H9 (cell line): ENCODE measurements around the gene PTPRB. TPM values are rescaled to one million over a fixed set of nuclear protein-coding genes. Genes with fewer than 3 reads are reported as not detected.

Experiments used
- DNase-seq: peaks from one replicate; pipeline ENCODE4 v3.0.0-alpha.2; 2017
- H2AFZ ChIP-seq: one replicate; pipeline ENCODE4 v1.6.1; 2013; ENCODE audit warnings: mild to moderate bottlenecking, low read length, control low read depth, moderate library complexity
- H2AK5ac ChIP-seq: 2 replicates; pipeline ENCODE4 v1.6.1; 2013; ENCODE audit warnings: low read length, control low read depth, mixed read lengths; ENCODE audit not compliant: insufficient read length
- H2BK120ac ChIP-seq: one replicate; pipeline ENCODE4 v1.6.1; 2013; ENCODE audit warnings: low read depth, mild to moderate bottlenecking, low read length, control low read depth, inconsistent platforms; ENCODE audit not compliant: poor library complexity, severe bottlenecking
- H2BK12ac ChIP-seq: 2 replicates; pipeline ENCODE4 v1.6.1; 2013; ENCODE audit warnings: low read length, control low read depth, mixed read lengths, low read depth; ENCODE audit not compliant: insufficient read length
- H2BK15ac ChIP-seq: 2 replicates; pipeline ENCODE4 v1.6.1; 2013; ENCODE audit warnings: low read depth, low read length, control low read depth
- H2BK20ac ChIP-seq: one replicate; pipeline ENCODE4 v1.6.1; 2013; ENCODE audit warnings: low read depth, mild to moderate bottlenecking, low read length, control low read depth, inconsistent platforms; ENCODE audit not compliant: poor library complexity, severe bottlenecking
- H2BK5ac ChIP-seq: 2 replicates; pipeline ENCODE4 v1.6.1; 2013; ENCODE audit warnings: low read length, control low read depth, mixed read lengths; ENCODE audit not compliant: insufficient read length
- H3K14ac ChIP-seq: 2 replicates; pipeline ENCODE4 v1.6.1; 2013; ENCODE audit warnings: low read length, control low read depth; ENCODE audit not compliant: insufficient read depth
- H3K18ac ChIP-seq: 2 replicates; pipeline ENCODE4 v1.6.1; 2013; ENCODE audit warnings: low read depth, mild to moderate bottlenecking, mixed read lengths, low read length, control low read depth; ENCODE audit not compliant: insufficient read length
- H3K23ac ChIP-seq: 2 replicates; pipeline ENCODE4 v1.6.1; 2013; ENCODE audit warnings: low read length, control low read depth, mixed read lengths, low read depth; ENCODE audit not compliant: insufficient read length
- H3K23me2 ChIP-seq: 2 replicates; pipeline ENCODE4 v1.6.1; 2013; ENCODE audit warnings: low read depth, mild to moderate bottlenecking, mixed read lengths, low read length, control low read depth; ENCODE audit not compliant: insufficient read length, poor library complexity, severe bottlenecking
- H3K27ac ChIP-seq: 2 replicates; pipeline ENCODE4 v1.5.1; 2013; ENCODE audit warnings: low read length, control low read depth, mixed read lengths, low read depth; ENCODE audit not compliant: insufficient read length
- H3K27me3 ChIP-seq: 2 replicates; pipeline ENCODE4 v1.6.1; 2013; ENCODE audit warnings: low read length, control low read depth, inconsistent platforms; ENCODE audit not compliant: insufficient read depth
- H3K4ac ChIP-seq: 2 replicates; pipeline ENCODE4 v1.6.1; 2013; ENCODE audit warnings: low read depth, mild to moderate bottlenecking, control low read depth, inconsistent platforms, low read length, moderate library complexity
- H3K4me1 ChIP-seq: 2 replicates; pipeline ENCODE4 v1.6.1; 2013; ENCODE audit warnings: low read length, control low read depth, inconsistent platforms; ENCODE audit not compliant: insufficient read depth
- H3K4me2 ChIP-seq: 2 replicates; pipeline ENCODE4 v1.6.1; 2013; ENCODE audit warnings: low read length, control low read depth, mixed read lengths; ENCODE audit not compliant: insufficient read length, insufficient read depth
- H3K56ac ChIP-seq: 2 replicates; pipeline ENCODE4 v1.6.1; 2013; ENCODE audit warnings: low read depth, mild to moderate bottlenecking, mixed read lengths, low read length, control low read depth; ENCODE audit not compliant: insufficient read length
- H3K79me1 ChIP-seq: 2 replicates; pipeline ENCODE4 v1.6.1; 2013; ENCODE audit warnings: low read depth, mild to moderate bottlenecking, moderate library complexity, low read length, control low read depth, inconsistent platforms; ENCODE audit not compliant: insufficient read depth, poor library complexity, severe bottlenecking
- H3K79me2 ChIP-seq: 2 replicates; pipeline ENCODE4 v1.6.1; 2013; ENCODE audit warnings: low read length, control low read depth, inconsistent platforms; ENCODE audit not compliant: insufficient read depth
- H3K9ac ChIP-seq: 2 replicates; pipeline ENCODE4 v1.6.1; 2013; ENCODE audit warnings: low read length, control low read depth, mixed read lengths; ENCODE audit not compliant: insufficient read length; ENCODE audit errors: extremely low read depth
- H3K9me3 ChIP-seq: one replicate; pipeline ENCODE4 v1.6.1; 2013; ENCODE audit warnings: low read depth, low read length, inconsistent platforms; ENCODE audit not compliant: control insufficient read depth
- H3T11ph ChIP-seq: one replicate; pipeline ENCODE4 v1.6.1; 2013; ENCODE audit warnings: mild to moderate bottlenecking, low read length, control low read depth, inconsistent platforms
- H4K20me1 ChIP-seq: one replicate; pipeline ENCODE4 v1.6.1; 2013; ENCODE audit not compliant: control insufficient read depth, insufficient read length, insufficient read depth
- H4K5ac ChIP-seq: 2 replicates; pipeline ENCODE4 v1.6.1; 2013; ENCODE audit warnings: low read depth, mild to moderate bottlenecking, mixed read lengths, low read length, control low read depth; ENCODE audit not compliant: insufficient read length
- H4K8ac ChIP-seq: replicated peaks from 2 replicates; pipeline ENCODE4 v1.6.1; 2013; ENCODE audit warnings: low read length, control low read depth, mixed read lengths, low read depth; ENCODE audit not compliant: insufficient read length
- H4K91ac ChIP-seq: 2 replicates; pipeline ENCODE4 v1.6.1; 2013; ENCODE audit warnings: low read depth, mild to moderate bottlenecking, moderate library complexity, mixed read lengths, low read length, control low read depth; ENCODE audit not compliant: insufficient read length
- H3K27ac Mint-ChIP-seq, 3 experiments: 2 replicates in 2 of 3; 3 replicates in 1 of 3; pipeline ENCODE4 v1.8.0; 2020 to 2021; ENCODE audit warnings: mixed read lengths in 3 of 3, mild to moderate bottlenecking in 1 of 3, moderate library complexity in 1 of 3
- H3K27me3 Mint-ChIP-seq: 2 replicates; pipeline ENCODE4 v1.8.0; 2021; ENCODE audit warnings: low read depth, mild to moderate bottlenecking, moderate library complexity, mixed read lengths
- H3K36me3 Mint-ChIP-seq, 3 experiments: 2 replicates in 2 of 3; 3 replicates in 1 of 3; pipeline ENCODE4 v1.8.0; 2020 to 2021; ENCODE audit warnings: low read depth in 3 of 3, mixed read lengths in 3 of 3; ENCODE audit not compliant: insufficient read depth in 1 of 3
- H3K4me1 Mint-ChIP-seq, 2 experiments: 2 replicates each; pipeline ENCODE4 v1.8.0; 2020; ENCODE audit warnings: mixed read lengths in 2 of 2
- H3K4me3 Mint-ChIP-seq, 2 experiments: 2 replicates in 1 of 2; 3 replicates in 1 of 2; pipeline ENCODE4 v1.8.0; 2020 to 2021; ENCODE audit warnings: mild to moderate bottlenecking in 2 of 2, mixed read lengths in 2 of 2, moderate library complexity in 1 of 2
- H3K9me3 Mint-ChIP-seq, 2 experiments: 2 replicates in 1 of 2; 3 replicates in 1 of 2; pipeline ENCODE4 v1.8.0; 2020; ENCODE audit warnings: mild to moderate bottlenecking in 2 of 2, mixed read lengths in 2 of 2, moderate library complexity in 1 of 2
- CTCF ChIP-seq: fragments of 200-600 bp; sonication (generic); conservative IDR thresholded peaks from 3 replicates; pipeline ENCODE4 v1.8.0; 2021; ENCODE audit warnings: antibody characterized with exemption, mild to moderate bottlenecking
- WGBS: extraction: QIAGEN DNeasy Blood & Tissue Kit; methylation state at CpG from one replicate; pipeline ENCODE4 v1.1.7; 2013; ENCODE audit warnings: missing lambda C conversion rate, low lambda C conversion rate, mixed read lengths; ENCODE audit not compliant: insufficient read length; ENCODE audit errors: extremely low coverage; 5-methylcytosine and 5-hydroxymethylcytosine counted together
- total RNA-seq: library from RNA; stranded (reverse); gene quantifications from 2 replicates; pipeline ENCODE4 v1.2.1, GENCODE V29; 2021

PTPRB gene
- total RNA-seq, 1 experiment from 2014 or later: 1.4 TPM

- no peak overlapping the region for H3T11ph ChIP-seq
- no peaks in the 10 kb centered on the region for H3K79me1 ChIP-seq
- H3K27me3 ChIP-seq: no peaks in the 10 kb centered on the region
- Mint-ChIP-seq H3K27ac (peak overlapping the region in 1 of 3 experiments; percentile 62; a peak in 1 of 7 replicates), H3K4me1 (peaks cover 2 to 3% of the 10 kb centered on the region in 2 experiments; a peak in 2 of 4 replicates), H3K4me3 (no peak overlapping the region), H3K36me3 (peaks cover 1 to 15% (median 7%) of the 10 kb centered on the region in 3 experiments; a peak in 3 of 7 replicates), H3K9me3 (peaks cover 8 to 13% of the 10 kb centered on the region in 2 experiments; a peak in 4 of 5 replicates), H3K27me3 (no peaks in the 10 kb centered on the region; the same call in 1 of the 2 replicates)
- no peak overlapping the region for H3K23ac ChIP-seq
- H3K14ac ChIP-seq: no peak overlapping the region
- no peak overlapping the region for H2BK5ac ChIP-seq
- no peak overlapping the region for H2AK5ac ChIP-seq
- H3K56ac ChIP-seq: no peak overlapping the region
- H2AFZ ChIP-seq: no peak overlapping the region
- H3K4me2 ChIP-seq: no peak overlapping the region
- H3K27ac ChIP-seq: no peak overlapping the region
- no peaks in the 10 kb centered on the region for H3K9me3 ChIP-seq
- TF ChIP-seq CTCF: no peak
- no peaks in the 10 kb centered on the region for H4K20me1 ChIP-seq
- no peak overlapping the region for H2BK20ac ChIP-seq
- H4K5ac ChIP-seq: no peak overlapping the region
- no peak overlapping the region for H4K91ac ChIP-seq
- no peak overlapping the region for H2BK12ac ChIP-seq
- no peak overlapping the region for H2BK120ac ChIP-seq
- H3K4me1 ChIP-seq: no peaks in the 10 kb centered on the region
- H3K9ac ChIP-seq: no peak overlapping the region
- no peaks in the 10 kb centered on the region for H3K79me2 ChIP-seq
- no peak overlapping the region for H3K18ac ChIP-seq
- H4K8ac ChIP-seq: no peak overlapping the region
- no peak for DNase-seq
- no peak overlapping the region for H3K4ac ChIP-seq
- H3K23me2 ChIP-seq: no peaks in the 10 kb centered on the region
- H2BK15ac ChIP-seq: no peak overlapping the region
- WGBS: no CpG with 5 or more reads among the region's 4 CpGs
Measured at GRCh38 chr12:70590549-70591226, 46.5 kb downstream of the PTPRB start.
